Cerebellar nuclear complex (tissue), 1 donor: ENCODE measurements around the gene PRDM12.

ENCODE experiments used
- DNase-seq, 2 experiments: peaks; one replicate each; lab custom pipeline; 2025; lab: John Stamatoyannopoulos, UW

The PRDM12 gene

DNA sequence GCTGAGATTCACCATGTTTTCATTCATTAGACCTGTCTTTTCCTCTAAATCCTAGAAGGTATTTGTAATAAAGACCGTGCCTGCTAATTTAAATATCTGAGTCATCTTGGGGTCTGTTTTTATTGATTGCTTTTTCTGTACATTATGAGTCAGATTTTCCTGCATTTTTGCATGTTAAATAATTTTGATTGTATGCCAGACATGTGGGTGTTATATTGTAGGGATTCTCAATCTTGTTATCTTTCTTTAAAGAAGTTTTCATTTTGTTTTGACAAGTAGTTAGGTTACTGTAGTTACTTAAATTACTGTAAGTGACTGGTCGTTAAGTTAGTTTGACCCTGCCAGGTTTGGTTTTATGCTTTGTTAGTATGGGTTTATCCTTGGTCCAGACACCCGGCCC is 64.3 kb downstream of the PRDM12 start:
- no peak for DNase-seq

DNA sequence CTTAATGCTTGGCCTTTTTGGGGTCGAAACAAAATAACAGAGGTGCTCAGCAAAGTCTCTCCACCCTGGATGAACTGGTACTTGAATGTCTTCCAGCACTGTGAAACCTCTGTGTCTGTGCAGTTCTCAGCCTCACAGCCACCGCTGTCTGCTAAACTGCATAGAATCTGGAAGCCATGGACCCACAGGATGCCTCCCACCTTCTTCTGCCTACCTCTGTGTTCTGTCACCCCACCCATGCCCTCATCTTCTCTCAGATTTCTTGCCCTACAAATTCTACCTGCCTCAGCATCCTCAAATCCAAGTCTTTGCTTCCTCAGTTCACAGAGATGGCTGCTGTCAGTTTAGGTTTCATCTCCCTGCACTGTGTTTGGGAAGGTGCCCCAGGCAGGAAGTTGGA is 64.8 kb downstream of the PRDM12 start:
- no peak for DNase-seq

DNA sequence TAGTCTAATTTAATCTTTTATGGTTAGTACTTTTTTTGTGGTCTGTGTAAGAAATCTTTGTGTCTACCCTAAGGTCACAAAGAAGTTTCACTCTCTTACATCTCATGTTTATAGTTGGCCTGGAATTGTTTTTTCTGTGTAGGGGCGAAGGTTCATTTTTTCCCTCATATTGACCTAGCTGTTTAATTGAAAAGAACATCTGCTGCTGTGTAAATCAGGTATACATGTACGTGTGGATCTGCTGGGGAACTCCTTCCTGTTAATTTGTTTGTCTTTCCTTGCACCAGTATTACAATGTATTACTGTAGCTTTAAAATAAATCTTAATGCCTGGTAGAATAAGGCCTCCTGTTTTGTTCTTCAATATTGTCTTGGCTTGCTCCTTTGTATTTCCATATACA is 67.0 kb downstream of the PRDM12 start:
- no peak for DNase-seq

DNA sequence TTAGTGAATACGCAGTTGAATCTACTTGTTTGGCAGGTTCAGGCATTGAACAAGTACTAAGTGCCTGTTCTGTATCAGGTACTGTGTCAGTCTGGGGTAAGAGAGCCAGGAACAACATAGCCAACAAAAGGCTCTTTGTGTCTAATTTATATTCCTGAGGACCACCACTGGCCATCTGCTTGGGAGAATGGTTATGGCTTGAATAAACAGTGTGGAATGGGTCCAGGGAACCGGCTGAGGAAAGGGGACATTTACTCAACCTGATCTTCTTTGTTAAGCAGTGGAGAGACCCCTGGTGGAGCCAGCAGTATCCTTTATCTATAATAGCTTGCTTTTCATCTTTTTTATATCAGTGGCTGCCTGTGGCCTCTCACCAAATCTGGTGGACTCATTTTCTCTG is 67.7 kb downstream of the PRDM12 start:
- DNase-seq = no peak
